ENCODE data around the gene SOX5. TPM values are rescaled to one million over a fixed set of nuclear protein-coding genes. Genes with fewer than 3 reads are reported as not detected.

Gene SOX5
- total RNA-seq: 16.4 and 32.0 TPM in 2 replicates
- 9.2 and 12.4 TPM in 2 replicates for polyA plus RNA-seq
- polyA plus RNA-seq (2012): 5.7 and 6.2 TPM in 2 replicates
- 49.4 and 53.7 TPM in 2 replicates for polyA minus RNA-seq (ENCODE audit: low replicate concordance)

GRCh38 chr12:23949348-23950209 lies at the start of gene SOX5:
SOX5 (minus strand) TSS chr12:23949670; CDS start chr12:23949601, 69 bp downstream.
- Histone ChIP-seq H2AFZ (ENCODE audit: low read length) (peak within 1 kb of the TSS; percentile 47), H3K36me3 (ENCODE audit: control insufficient read depth, insufficient read depth, low read length) (no peaks in the 10 kb centered on the region), H3K27me3 (ENCODE audit: control insufficient read depth, insufficient read depth, low read length) (no peaks in the 10 kb centered on the region), H3K4me1 (ENCODE audit: control insufficient read depth, extremely low read depth, insufficient read depth, low read length) (no peaks in the 10 kb centered on the region), H3K27ac (ENCODE audit: insufficient read depth, low read length) (no peak within 1 kb of the TSS), H3K4me3 (replicated peaks in 1 of 4; ENCODE audit: control extremely low read depth in 1 of 4, insufficient read depth in 1 of 4, low read depth in 3 of 4, low read length in 4 of 4) (peak within 1 kb of the TSS; percentile 45 to 74 (median 63)), H3K9me3 (ENCODE audit: control insufficient read depth, insufficient read depth, low read depth, low read length) (no peaks in the 10 kb centered on the region), H4K20me1 (ENCODE audit: control insufficient read depth, extremely low read depth, insufficient read depth, low read length) (no peaks in the 10 kb centered on the region), H3K79me2 (ENCODE audit: control insufficient read depth, insufficient read depth, low read length) (no peaks in the 10 kb centered on the region), H3K9ac (ENCODE audit: insufficient read depth, low read length) (peak within 1 kb of the TSS; percentile 41), H3K4me2 (ENCODE audit: extremely low read depth, insufficient read depth, low read length) (peak within 1 kb of the TSS; percentile 95)
- peak; percentile 81 to 83 for DNase-seq (ENCODE audit: low read depth in 2 of 2)
- TF ChIP-seq EZH2 (IDR thresholded peaks at IDR 0.05; ENCODE audit: low read length, missing control alignments): no peak
- TF ChIP-seq, protein P1, sequence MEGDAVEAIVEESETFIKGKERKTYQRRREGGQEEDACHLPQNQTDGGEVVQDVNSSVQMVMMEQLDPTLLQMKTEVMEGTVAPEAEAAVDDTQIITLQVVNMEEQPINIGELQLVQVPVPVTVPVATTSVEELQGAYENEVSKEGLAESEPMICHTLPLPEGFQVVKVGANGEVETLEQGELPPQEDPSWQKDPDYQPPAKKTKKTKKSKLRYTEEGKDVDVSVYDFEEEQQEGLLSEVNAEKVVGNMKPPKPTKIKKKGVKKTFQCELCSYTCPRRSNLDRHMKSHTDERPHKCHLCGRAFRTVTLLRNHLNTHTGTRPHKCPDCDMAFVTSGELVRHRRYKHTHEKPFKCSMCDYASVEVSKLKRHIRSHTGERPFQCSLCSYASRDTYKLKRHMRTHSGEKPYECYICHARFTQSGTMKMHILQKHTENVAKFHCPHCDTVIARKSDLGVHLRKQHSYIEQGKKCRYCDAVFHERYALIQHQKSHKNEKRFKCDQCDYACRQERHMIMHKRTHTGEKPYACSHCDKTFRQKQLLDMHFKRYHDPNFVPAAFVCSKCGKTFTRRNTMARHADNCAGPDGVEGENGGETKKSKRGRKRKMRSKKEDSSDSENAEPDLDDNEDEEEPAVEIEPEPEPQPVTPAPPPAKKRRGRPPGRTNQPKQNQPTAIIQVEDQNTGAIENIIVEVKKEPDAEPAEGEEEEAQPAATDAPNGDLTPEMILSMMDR (conservative IDR thresholded peaks at IDR 0.05 in 1 of 2, IDR thresholded peaks at IDR 0.05 in 1 of 2; ENCODE audit: low read depth in 1 of 2, low read length in 2 of 2): no peak

DNA sequence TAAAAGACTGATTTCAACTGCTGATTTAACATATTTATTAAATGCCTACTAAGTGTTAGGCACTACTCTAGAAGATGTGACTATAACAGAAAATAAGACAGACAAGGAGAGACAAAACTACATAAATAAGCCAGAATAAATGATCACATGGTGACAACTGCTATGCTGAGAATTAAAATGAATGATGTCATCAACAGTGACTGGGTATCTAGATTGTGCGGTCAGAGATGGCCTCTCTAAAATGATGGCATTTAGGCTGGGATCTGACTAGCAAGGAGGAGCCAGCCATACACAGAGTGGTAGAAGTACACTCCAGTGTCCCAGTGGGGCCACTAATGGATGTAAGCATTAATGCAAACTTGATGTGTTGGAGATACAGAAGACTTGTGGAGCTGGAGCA lies 37.6 kb upstream of the SOX5 start:
- TF ChIP-seq, protein P1 (conservative IDR thresholded peaks at IDR 0.05 in 1 of 2, IDR thresholded peaks at IDR 0.05 in 1 of 2; ENCODE audit: low read depth in 1 of 2, low read length in 2 of 2): no peak
- no peak for TF ChIP-seq EZH2 (IDR thresholded peaks at IDR 0.05; ENCODE audit: low read length, missing control alignments)
- H4K20me1 ChIP-seq (ENCODE audit: control insufficient read depth, extremely low read depth, insufficient read depth, low read length): no peaks in the 10 kb centered on the region
- no peak overlapping the region for H3K4me3 ChIP-seq (replicated peaks in 1 of 4; ENCODE audit: control extremely low read depth in 1 of 4, insufficient read depth in 1 of 4, low read depth in 3 of 4, low read length in 4 of 4)
- no peak overlapping the region for H3K27ac ChIP-seq (ENCODE audit: insufficient read depth, low read length)
- no peak overlapping the region for H3K9ac ChIP-seq (ENCODE audit: insufficient read depth, low read length)
- no peak overlapping the region for H3K4me2 ChIP-seq (ENCODE audit: extremely low read depth, insufficient read depth, low read length)
- no peaks in the 10 kb centered on the region for H3K27me3 ChIP-seq (ENCODE audit: control insufficient read depth, insufficient read depth, low read length)
- H3K79me2 ChIP-seq (ENCODE audit: control insufficient read depth, insufficient read depth, low read length): no peaks in the 10 kb centered on the region
- no peaks in the 10 kb centered on the region for H3K4me1 ChIP-seq (ENCODE audit: control insufficient read depth, extremely low read depth, insufficient read depth, low read length)
- no peaks in the 10 kb centered on the region for H3K9me3 ChIP-seq (ENCODE audit: control insufficient read depth, insufficient read depth, low read depth, low read length)
- DNase-seq (ENCODE audit: low read depth in 2 of 2): no peak
- no peak overlapping the region for H2AFZ ChIP-seq (ENCODE audit: low read length)
- no peaks in the 10 kb centered on the region for H3K36me3 ChIP-seq (ENCODE audit: control insufficient read depth, insufficient read depth, low read length)

GRCh38 chr12:23980826-23981225 lies 31.4 kb upstream of the SOX5 start:
- H3K4me1 ChIP-seq (ENCODE audit: control insufficient read depth, extremely low read depth, insufficient read depth, low read length): no peaks in the 10 kb centered on the region
- no peaks in the 10 kb centered on the region for H3K27me3 ChIP-seq (ENCODE audit: control insufficient read depth, insufficient read depth, low read length)
- no peak overlapping the region for H3K27ac ChIP-seq (ENCODE audit: insufficient read depth, low read length)
- H3K4me3 ChIP-seq (replicated peaks in 1 of 4; ENCODE audit: control extremely low read depth in 1 of 4, insufficient read depth in 1 of 4, low read depth in 3 of 4, low read length in 4 of 4): no peak overlapping the region
- H3K36me3 ChIP-seq (ENCODE audit: control insufficient read depth, insufficient read depth, low read length): no peaks in the 10 kb centered on the region
- H4K20me1 ChIP-seq (ENCODE audit: control insufficient read depth, extremely low read depth, insufficient read depth, low read length): no peaks in the 10 kb centered on the region
- DNase-seq (ENCODE audit: low read depth in 2 of 2): no peak
- no peak overlapping the region for H3K4me2 ChIP-seq (ENCODE audit: extremely low read depth, insufficient read depth, low read length)
- no peaks in the 10 kb centered on the region for H3K9me3 ChIP-seq (ENCODE audit: control insufficient read depth, insufficient read depth, low read depth, low read length)
- H2AFZ ChIP-seq (ENCODE audit: low read length): no peak overlapping the region
- H3K79me2 ChIP-seq (ENCODE audit: control insufficient read depth, insufficient read depth, low read length): no peaks in the 10 kb centered on the region
- H3K9ac ChIP-seq (ENCODE audit: insufficient read depth, low read length): no peak overlapping the region
- no peak for TF ChIP-seq EZH2 (IDR thresholded peaks at IDR 0.05; ENCODE audit: low read length, missing control alignments)
- TF ChIP-seq, protein P1 (conservative IDR thresholded peaks at IDR 0.05 in 1 of 2, IDR thresholded peaks at IDR 0.05 in 1 of 2; ENCODE audit: low read depth in 1 of 2, low read length in 2 of 2): no peak
